Adrenal gland (tissue), 5 donors: Measurements from ENCODE around the gene WNT7A.

Experiments
- POLR2A ChIP-seq, 2 donors: fragments of 450-650 bp; IDR thresholded peaks; one replicate each; pipeline ENCODE4 v1.6.1; 2017; ENCODE audit warnings: antibody characterized with exemption in 2 of 2, mild to moderate bottlenecking in 2 of 2, moderate library complexity in 1 of 2
- TF ChIP-seq, protein P1 (sequence below), 6 experiments: fragments of 450-650 bp in 4 of 6; fragments of 200-600 bp in 2 of 6; sonication (generic) in 1 of 6; IDR thresholded peaks; 1 replicate in 5 of 6; 2 replicates in 1 of 6; pipeline versions ENCODE4 v1.5.1 to v1.8.0; 2016 to 2021; ENCODE audit warnings: antibody characterized with exemption in 6 of 6, mild to moderate bottlenecking in 2 of 6, moderate library complexity in 1 of 6
- donor health status: DM: no; HTN: no; CAD: no.

GRCh38 chr3:13785351-13785750, 94.5 kb downstream of the WNT7A start:
- TF ChIP-seq, protein P1, sequence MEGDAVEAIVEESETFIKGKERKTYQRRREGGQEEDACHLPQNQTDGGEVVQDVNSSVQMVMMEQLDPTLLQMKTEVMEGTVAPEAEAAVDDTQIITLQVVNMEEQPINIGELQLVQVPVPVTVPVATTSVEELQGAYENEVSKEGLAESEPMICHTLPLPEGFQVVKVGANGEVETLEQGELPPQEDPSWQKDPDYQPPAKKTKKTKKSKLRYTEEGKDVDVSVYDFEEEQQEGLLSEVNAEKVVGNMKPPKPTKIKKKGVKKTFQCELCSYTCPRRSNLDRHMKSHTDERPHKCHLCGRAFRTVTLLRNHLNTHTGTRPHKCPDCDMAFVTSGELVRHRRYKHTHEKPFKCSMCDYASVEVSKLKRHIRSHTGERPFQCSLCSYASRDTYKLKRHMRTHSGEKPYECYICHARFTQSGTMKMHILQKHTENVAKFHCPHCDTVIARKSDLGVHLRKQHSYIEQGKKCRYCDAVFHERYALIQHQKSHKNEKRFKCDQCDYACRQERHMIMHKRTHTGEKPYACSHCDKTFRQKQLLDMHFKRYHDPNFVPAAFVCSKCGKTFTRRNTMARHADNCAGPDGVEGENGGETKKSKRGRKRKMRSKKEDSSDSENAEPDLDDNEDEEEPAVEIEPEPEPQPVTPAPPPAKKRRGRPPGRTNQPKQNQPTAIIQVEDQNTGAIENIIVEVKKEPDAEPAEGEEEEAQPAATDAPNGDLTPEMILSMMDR (IDR thresholded peaks at IDR 0.05) = no peak
- no peak for TF ChIP-seq POLR2A (IDR thresholded peaks at IDR 0.05)
